Breast epithelium (tissue), 4 donors: ENCODE data around the gene TMEM45A. TPM values are rescaled to one million over a fixed set of nuclear protein-coding genes. Genes with fewer than 3 reads are reported as not detected.

Source experiments
- DNase-seq, 2 donors: peaks; one replicate each; pipeline ENCODE4 v3.0.0-alpha.2; 2019; ENCODE audit warnings: low spot score in 2 of 2
- H3K27ac ChIP-seq, 2 donors: fragments of 200-600 bp; sonication (generic) in 1 of 2; one replicate each; pipeline ENCODE4 v1.5.1; 2016 to 2019; ENCODE audit warnings: mild to moderate bottlenecking in 1 of 2
- H3K27me3 ChIP-seq, 2 donors: fragments of 200-600 bp; sonication (generic) in 1 of 2; one replicate each; pipeline versions ENCODE4 v1.5.1 to v1.6.0; 2017 to 2019; ENCODE audit warnings: control low read depth in 1 of 2, mild to moderate bottlenecking in 1 of 2
- H3K36me3 ChIP-seq: fragments of 200-600 bp; one replicate; pipeline ENCODE4 v1.5.1; 2019
- H3K4me1 ChIP-seq, 2 donors: fragments of 200-600 bp; sonication (generic); one replicate each; pipeline ENCODE4 v1.5.1; 2016 to 2019; ENCODE audit warnings: control low read depth in 1 of 2
- H3K4me3 ChIP-seq, 3 donors: fragments of 200-600 bp; sonication (generic); 1 replicate in 2 of 3; 2 replicates in 1 of 3; pipeline ENCODE4 v1.5.1; 2016 to 2019; ENCODE audit warnings: mild to moderate bottlenecking in 3 of 3, moderate library complexity in 2 of 3
- H3K9me3 ChIP-seq, 2 donors: fragments of 200-600 bp; sonication (generic) in 1 of 2; one replicate each; pipeline ENCODE4 v1.5.1; 2016 to 2019; ENCODE audit warnings: control low read depth in 1 of 2
- POLR2A ChIP-seq: fragments of 450-650 bp; IDR thresholded peaks from one replicate; pipeline ENCODE4 v1.6.1; 2016; ENCODE audit warnings: antibody characterized with exemption, mild to moderate bottlenecking, moderate library complexity
- POLR2AphosphoS5 ChIP-seq, 3 donors: sonication (generic); formaldehyde crosslinking; IDR thresholded peaks; one replicate each; pipeline ENCODE4 v1.6.1; 2017; ENCODE audit warnings: antibody characterized with exemption in 3 of 3
- intact Hi-C: fragments of 100-400 bp; cut with DNase I; formaldehyde crosslinking; loops from one replicate; pipeline ENCODE4 v1.15.1; 2023; ENCODE audit warnings: low total_unique reads
- total RNA-seq, 3 donors: library from RNA; depleted of rRNA; stranded (reverse); fragments of >200 nt; gene quantifications; one replicate each; pipeline ENCODE4 v1.1.0, GENCODE V29; 2016
- TF ChIP-seq, protein P1 (sequence below), 3 donors: fragments of 450-650 bp; IDR thresholded peaks; one replicate each; pipeline ENCODE4 v1.5.1; 2016 to 2017; ENCODE audit warnings: antibody characterized with exemption in 3 of 3, mild to moderate bottlenecking in 3 of 3, moderate library complexity in 3 of 3

Gene TMEM45A
- total RNA-seq, 3 donors from 2014 or later, result 19.7 to 24.5 (median 20.9) TPM

DNA sequence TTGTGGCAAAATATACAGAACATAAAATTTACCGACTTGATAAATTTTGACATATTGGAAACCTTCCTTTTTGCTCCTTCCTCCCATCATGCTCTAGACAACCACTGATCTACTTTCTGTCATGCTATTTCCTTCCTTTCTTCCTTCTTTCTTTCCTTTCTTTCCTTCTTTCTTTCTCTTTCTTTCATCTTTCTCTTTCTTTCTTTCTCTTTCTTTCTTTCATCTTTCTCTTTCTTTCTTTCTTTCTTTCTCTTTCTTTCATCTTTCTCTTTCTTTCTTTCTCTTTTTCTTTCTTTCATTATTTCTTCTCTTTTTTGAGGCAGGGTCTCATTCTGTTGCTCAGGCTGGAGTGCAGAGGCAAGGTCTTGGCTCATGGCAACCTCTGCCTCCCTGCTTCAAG lies 8.9 kb upstream of the TMEM45A start:
- Histone ChIP-seq H3K4me1 (no peaks in the 10 kb centered on the region), H3K27ac (no peak overlapping the region), H3K27me3 (no peaks in the 10 kb centered on the region), H3K9me3 (no peaks in the 10 kb centered on the region), H3K36me3 (no peaks in the 10 kb centered on the region), H3K4me3 (no peak overlapping the region)
- no peak for DNase-seq
- TF ChIP-seq POLR2A (no peak), POLR2AphosphoS5 (IDR thresholded peaks at IDR 0.05) (no peak)
- TF ChIP-seq, protein P1, sequence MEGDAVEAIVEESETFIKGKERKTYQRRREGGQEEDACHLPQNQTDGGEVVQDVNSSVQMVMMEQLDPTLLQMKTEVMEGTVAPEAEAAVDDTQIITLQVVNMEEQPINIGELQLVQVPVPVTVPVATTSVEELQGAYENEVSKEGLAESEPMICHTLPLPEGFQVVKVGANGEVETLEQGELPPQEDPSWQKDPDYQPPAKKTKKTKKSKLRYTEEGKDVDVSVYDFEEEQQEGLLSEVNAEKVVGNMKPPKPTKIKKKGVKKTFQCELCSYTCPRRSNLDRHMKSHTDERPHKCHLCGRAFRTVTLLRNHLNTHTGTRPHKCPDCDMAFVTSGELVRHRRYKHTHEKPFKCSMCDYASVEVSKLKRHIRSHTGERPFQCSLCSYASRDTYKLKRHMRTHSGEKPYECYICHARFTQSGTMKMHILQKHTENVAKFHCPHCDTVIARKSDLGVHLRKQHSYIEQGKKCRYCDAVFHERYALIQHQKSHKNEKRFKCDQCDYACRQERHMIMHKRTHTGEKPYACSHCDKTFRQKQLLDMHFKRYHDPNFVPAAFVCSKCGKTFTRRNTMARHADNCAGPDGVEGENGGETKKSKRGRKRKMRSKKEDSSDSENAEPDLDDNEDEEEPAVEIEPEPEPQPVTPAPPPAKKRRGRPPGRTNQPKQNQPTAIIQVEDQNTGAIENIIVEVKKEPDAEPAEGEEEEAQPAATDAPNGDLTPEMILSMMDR (IDR thresholded peaks at IDR 0.05), result no peak
- intact Hi-C loops, result no loop called here

DNA sequence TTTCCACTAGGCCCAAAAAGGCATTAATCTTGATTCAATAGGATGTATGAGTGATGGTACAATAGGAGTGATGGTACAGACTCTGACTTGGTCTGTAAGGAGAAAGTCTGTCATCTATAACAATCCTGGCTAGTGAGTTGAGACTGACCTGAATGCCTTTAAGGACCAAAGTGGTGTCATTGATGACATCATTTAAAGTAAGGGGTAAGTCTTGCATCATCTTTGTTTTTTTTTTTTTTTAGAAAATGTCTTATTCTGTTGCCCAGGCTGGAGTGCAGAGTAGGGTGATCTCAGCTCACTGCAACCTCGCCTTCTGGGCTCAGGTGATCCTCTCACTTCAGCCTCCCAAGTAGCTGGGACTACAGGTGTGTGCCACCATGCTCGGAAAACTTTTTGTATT lies 5.6 kb upstream of the TMEM45A start:
- DNase-seq, result no peak
- Histone ChIP-seq H3K36me3 (no peaks in the 10 kb centered on the region), H3K4me1 (no peaks in the 10 kb centered on the region), H3K4me3 (no peak overlapping the region), H3K9me3 (no peaks in the 10 kb centered on the region), H3K27ac (no peak overlapping the region), H3K27me3 (no peaks in the 10 kb centered on the region)
- intact Hi-C loops, result loop anchor here (5.0 kb wide), 1 partner anchor 55 kb away; no protein-coding TSS in a partner anchor
- TF ChIP-seq, protein P1 (IDR thresholded peaks at IDR 0.05), result no peak
- no peak for TF ChIP-seq POLR2AphosphoS5 (IDR thresholded peaks at IDR 0.05)
- no peak for TF ChIP-seq POLR2A

DNA sequence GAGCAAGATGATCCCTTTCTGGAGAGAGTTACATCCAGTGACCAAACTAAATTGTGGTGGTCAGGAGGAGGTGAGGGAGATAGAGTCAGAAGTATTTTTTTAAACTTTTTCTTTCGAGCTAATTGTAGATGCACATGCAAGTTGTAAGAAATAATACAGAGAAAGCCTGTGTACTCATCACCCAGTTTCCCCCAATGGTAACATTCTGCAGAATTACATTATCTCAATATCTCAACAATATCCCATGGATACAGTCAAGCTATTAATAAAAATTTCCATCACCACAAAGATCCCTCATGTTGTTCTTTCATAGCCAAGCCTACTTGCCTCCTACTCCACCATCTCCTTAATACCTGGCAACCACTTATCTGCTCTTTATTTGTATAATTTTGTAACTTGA lies 3.3 kb upstream of the TMEM45A start:
- Histone ChIP-seq H3K27me3 (no peaks in the 10 kb centered on the region), H3K4me1 (no peaks in the 10 kb centered on the region), H3K4me3 (no peak overlapping the region), H3K9me3 (no peaks in the 10 kb centered on the region), H3K27ac (no peak overlapping the region), H3K36me3 (no peaks in the 10 kb centered on the region)
- intact Hi-C loops, result loop anchor here (5.0 kb wide), 1 partner anchor 53 kb away; no protein-coding TSS in a partner anchor
- no peak for DNase-seq
- TF ChIP-seq, protein P1 (IDR thresholded peaks at IDR 0.05), result no peak
- no peak for TF ChIP-seq POLR2A
- no peak for TF ChIP-seq POLR2AphosphoS5 (IDR thresholded peaks at IDR 0.05)

DNA sequence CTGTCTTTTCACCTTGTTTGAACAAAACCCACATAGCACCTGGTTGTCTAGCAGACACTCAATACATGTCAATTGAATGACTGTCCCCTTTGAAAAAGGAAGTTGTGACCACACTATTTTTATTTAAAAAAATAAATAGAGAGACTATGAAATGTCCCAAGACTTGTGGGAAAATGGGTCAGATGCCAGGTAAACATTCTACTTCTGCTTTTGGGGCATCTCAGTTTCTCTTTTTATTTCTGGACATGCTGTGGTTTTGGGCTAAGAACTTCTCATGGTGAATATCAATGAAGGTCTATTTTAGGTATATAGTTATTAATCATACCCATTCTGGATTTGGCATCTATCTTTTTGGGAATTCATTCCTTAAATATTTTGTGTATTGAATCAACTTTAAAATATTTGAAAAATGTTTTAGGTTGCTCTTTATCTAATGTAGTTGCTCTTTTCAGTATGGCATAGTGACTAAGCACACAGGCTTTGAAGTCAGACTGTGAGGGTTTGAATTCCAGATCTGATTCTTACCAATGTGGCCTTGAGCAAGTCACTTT lies 4.4 kb downstream of the TMEM45A start:
- H3K9me3 ChIP-seq, result no peaks in the 10 kb centered on the region
- H3K27me3 ChIP-seq, result no peaks in the 10 kb centered on the region
- H3K36me3 ChIP-seq, result no peaks in the 10 kb centered on the region
- intact Hi-C loops, result no loop called here
- TF ChIP-seq POLR2AphosphoS5 (IDR thresholded peaks at IDR 0.05) (no peak), POLR2A (no peak)
- TF ChIP-seq, protein P1 (IDR thresholded peaks at IDR 0.05), result no peak
- H3K4me3 ChIP-seq, result no peak overlapping the region
- H3K4me1 ChIP-seq, result no peaks in the 10 kb centered on the region
- no peak for DNase-seq
- H3K27ac ChIP-seq, result no peak overlapping the region

DNA sequence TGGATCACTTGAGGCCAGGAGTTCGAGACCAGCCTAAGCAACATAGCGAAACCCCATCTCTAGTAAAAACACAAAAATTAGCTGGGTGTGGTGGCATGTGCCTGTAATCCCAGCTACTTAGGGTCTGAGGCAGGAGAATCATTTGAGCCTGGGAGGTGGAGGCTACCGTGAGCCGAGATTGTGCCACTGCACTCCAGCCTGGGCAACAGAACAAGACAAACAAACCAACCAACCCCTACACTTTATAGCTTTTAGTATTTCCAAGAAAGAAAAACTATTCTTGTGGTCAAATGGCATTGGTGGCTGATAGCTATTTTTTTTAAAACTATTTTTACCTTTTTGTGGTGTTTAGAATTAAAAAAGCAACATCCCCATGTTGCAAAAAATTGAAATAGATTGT lies 7.2 kb downstream of the TMEM45A start:
- H3K27ac ChIP-seq, result no peak overlapping the region
- no peaks in the 10 kb centered on the region for H3K27me3 ChIP-seq
- no peak for DNase-seq
- no peaks in the 10 kb centered on the region for H3K9me3 ChIP-seq
- TF ChIP-seq, protein P1 (IDR thresholded peaks at IDR 0.05), result no peak
- TF ChIP-seq POLR2A, result no peak
- no peak for TF ChIP-seq POLR2AphosphoS5 (IDR thresholded peaks at IDR 0.05)
- no peak overlapping the region for H3K4me3 ChIP-seq
- H3K4me1 ChIP-seq, result no peaks in the 10 kb centered on the region
- intact Hi-C loops, result no loop called here
- H3K36me3 ChIP-seq, result no peaks in the 10 kb centered on the region
